GM13976 (cell line): ENCODE measurements around the gene UNC13C.

Experiments used
- DNase-seq: peaks from one replicate; pipeline ENCODE4 v3.0.0; 2012; ENCODE audit warnings: low spot score
- in situ Hi-C: fragments of 300-500 bp; cut with MboI; formaldehyde crosslinking; loops from one replicate; pipeline ENCODE4 v1.12.0; 2022; ENCODE audit warnings: low sequenced_read_pairs, mixed read lengths, inconsistent platforms; ENCODE audit not compliant: unreplicated experiment
- TF ChIP-seq, protein P1 (sequence below): IDR thresholded peaks from 2 replicates; pipeline ENCODE4 v1.5.1; 2012; ENCODE audit warnings: borderline replicate concordance, mild to moderate bottlenecking; ENCODE audit not compliant: insufficient read depth; ENCODE audit errors: extremely low read depth, missing control alignments, control extremely low read depth

Gene UNC13C

DNA sequence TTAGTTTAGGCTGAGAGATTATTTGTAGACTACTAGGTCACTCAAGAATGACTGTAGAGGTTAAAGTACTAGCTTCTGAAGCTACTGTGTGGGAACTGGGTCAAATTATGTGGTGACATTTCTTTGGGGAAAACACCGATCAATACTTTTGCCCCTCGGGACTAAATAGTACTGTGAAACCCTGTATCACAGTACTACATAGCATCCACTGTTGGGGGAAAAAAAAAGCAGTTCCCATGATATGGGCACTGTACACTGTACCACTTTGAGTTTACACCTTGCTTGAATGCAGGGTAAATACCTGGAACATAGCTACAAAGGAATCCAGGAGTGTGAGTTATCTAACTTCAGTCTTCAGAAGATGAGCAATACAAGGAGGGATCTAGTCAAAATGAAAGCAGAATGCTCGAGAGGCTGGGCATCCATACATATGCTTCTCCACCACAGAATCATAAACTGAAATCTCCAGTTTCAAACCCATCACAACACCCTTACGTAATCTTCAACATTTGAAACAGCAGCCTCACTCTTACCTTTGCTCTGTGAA lies 311.4 kb downstream of the UNC13C start:
- in situ Hi-C loops, result no loop called here
- TF ChIP-seq, protein P1, sequence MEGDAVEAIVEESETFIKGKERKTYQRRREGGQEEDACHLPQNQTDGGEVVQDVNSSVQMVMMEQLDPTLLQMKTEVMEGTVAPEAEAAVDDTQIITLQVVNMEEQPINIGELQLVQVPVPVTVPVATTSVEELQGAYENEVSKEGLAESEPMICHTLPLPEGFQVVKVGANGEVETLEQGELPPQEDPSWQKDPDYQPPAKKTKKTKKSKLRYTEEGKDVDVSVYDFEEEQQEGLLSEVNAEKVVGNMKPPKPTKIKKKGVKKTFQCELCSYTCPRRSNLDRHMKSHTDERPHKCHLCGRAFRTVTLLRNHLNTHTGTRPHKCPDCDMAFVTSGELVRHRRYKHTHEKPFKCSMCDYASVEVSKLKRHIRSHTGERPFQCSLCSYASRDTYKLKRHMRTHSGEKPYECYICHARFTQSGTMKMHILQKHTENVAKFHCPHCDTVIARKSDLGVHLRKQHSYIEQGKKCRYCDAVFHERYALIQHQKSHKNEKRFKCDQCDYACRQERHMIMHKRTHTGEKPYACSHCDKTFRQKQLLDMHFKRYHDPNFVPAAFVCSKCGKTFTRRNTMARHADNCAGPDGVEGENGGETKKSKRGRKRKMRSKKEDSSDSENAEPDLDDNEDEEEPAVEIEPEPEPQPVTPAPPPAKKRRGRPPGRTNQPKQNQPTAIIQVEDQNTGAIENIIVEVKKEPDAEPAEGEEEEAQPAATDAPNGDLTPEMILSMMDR, result no peak
- peak; percentile 15 for DNase-seq

GRCh38 chr15:54298396-54298795 lies 320.2 kb downstream of the UNC13C start:
- in situ Hi-C loops, result no loop called here
- no peak for DNase-seq
- TF ChIP-seq, protein P1, result no peak

- in situ Hi-C loops, result no loop called here
- no peak for DNase-seq
- TF ChIP-seq, protein P1, result no peak
Measured at GRCh38 chr15:54304321-54304720, 326.1 kb downstream of the UNC13C start.

GRCh38 chr15:54305138-54305537 lies 326.9 kb downstream of the UNC13C start:
- no peak for DNase-seq
- in situ Hi-C loops, result no loop called here
- TF ChIP-seq, protein P1, result no peak

DNA sequence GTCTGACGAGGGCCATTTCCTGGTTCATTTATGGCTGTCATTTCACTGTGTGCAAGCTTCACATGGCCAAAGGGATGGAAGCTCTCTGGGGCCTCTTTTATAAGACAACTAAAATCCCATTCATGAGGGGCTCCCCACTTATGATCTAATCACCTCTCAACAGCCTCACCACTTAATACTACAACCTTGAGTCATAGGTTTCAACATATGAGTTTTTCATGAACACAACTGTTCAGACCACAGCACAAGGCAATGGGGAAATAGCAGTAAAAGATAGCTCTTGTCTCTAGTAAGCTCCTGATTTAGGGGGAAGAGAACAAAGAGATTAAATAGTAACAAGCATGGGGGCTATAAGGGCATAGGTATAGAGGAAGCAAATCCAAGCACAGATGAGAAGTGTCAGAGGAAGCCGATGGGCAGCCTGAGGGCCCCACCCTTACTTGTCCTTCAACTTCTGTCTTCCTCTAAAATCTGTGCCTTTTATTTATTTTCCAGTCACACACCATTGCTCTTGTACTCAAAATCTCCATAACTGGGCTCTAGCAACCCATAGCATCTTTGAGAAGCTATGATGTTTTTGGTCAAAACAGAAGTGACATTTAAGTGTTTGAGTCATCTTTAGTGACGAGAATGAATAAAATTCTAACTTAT lies 329.1 kb downstream of the UNC13C start:
- in situ Hi-C loops, result no loop called here
- TF ChIP-seq, protein P1, result no peak
- no peak for DNase-seq

- in situ Hi-C loops, result no loop called here
- TF ChIP-seq, protein P1, result no peak
- DNase-seq, result no peak
Measured at GRCh38 chr15:54307926-54308325, 329.7 kb downstream of the UNC13C start.

DNA sequence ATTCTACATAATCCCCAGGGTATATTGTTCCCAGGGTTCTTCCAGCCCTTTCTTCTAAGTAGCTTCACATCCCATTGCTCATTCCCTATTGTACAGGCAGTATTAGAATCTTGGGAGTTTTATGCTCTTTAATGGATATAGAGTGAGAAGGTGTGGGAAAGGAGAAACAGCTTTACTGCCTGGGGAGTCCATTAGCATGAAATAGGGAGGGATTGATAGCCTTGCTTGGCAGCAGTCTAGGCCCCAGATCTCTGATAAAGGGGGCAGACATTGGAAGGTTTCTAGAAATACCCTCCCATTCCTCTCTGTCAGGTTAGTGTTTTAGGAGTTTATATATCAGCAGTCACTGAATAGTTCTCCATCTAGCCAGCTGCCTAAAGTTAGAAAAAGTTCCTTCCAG lies 334.3 kb downstream of the UNC13C start:
- in situ Hi-C loops, result no loop called here
- TF ChIP-seq, protein P1, result no peak
- no peak for DNase-seq
